CD8-positive, alpha-beta memory T cell (primary cell): Measurements from ENCODE around the gene SIMC1. TPM values are rescaled to one million over a fixed set of nuclear protein-coding genes. Genes with fewer than 3 reads are reported as not detected.
"Not testable (repeated sequence)": the region's sequence is repeated elsewhere in the genome, so short reads cannot be mapped to it uniquely, and the experiment has no call there.

Experiments used
- CTCF ChIA-PET: fragments of 350-600 bp; sonication (Branson Sonifier 250); formaldehyde crosslinking; loops from one replicate; lab custom pipeline; 2021; ENCODE audit warnings: antibody characterized with exemption; lab: Charles Lee
- POLR2A ChIA-PET: fragments of 350-600 bp; sonication (Branson Sonifier 250); formaldehyde crosslinking; loops from one replicate; lab custom pipeline; 2021; ENCODE audit warnings: antibody characterized with exemption; lab: Charles Lee
- DNase-seq, 5 donors: peaks; one replicate each; pipeline versions ENCODE4 v3.0.0 to v3.0.0-alpha.2; 2020 to 2022; ENCODE audit warnings: mixed read lengths in 1 of 5
- H3K27ac ChIP-seq: one replicate; pipeline ENCODE4 v1.7.0; 2013; ENCODE audit warnings: low read depth, mild to moderate bottlenecking, low read length, moderate library complexity
- H3K27me3 ChIP-seq: 2 replicates; pipeline ENCODE4 v1.7.0; 2013; ENCODE audit warnings: low read length, mild to moderate bottlenecking; ENCODE audit not compliant: insufficient read depth, poor library complexity, severe bottlenecking
- H3K36me3 ChIP-seq: 2 replicates; pipeline ENCODE4 v1.7.0; 2013; ENCODE audit warnings: mild to moderate bottlenecking, low read length, moderate library complexity; ENCODE audit not compliant: insufficient read depth
- H3K4me1 ChIP-seq: 2 replicates; pipeline ENCODE4 v1.7.0; 2013; ENCODE audit warnings: mild to moderate bottlenecking, low read length, moderate library complexity; ENCODE audit not compliant: insufficient read depth
- H3K4me3 ChIP-seq: 2 replicates; pipeline ENCODE4 v1.7.0; 2013; ENCODE audit warnings: mild to moderate bottlenecking, low read length
- H3K9me3 ChIP-seq: 2 replicates; pipeline ENCODE4 v1.7.0; 2013; ENCODE audit warnings: mild to moderate bottlenecking, low read length
- H3K27ac Mint-ChIP-seq, 8 donors: one replicate each; pipeline ENCODE4 v1.8.0; 2020 to 2021; ENCODE audit warnings: mixed read lengths in 8 of 8, mild to moderate bottlenecking in 6 of 8, inconsistent platforms in 3 of 8, moderate library complexity in 3 of 8
- H3K27me3 Mint-ChIP-seq, 2 donors: one replicate each; pipeline ENCODE4 v1.8.0; 2020 to 2021; ENCODE audit warnings: mixed read lengths in 2 of 2, mild to moderate bottlenecking in 1 of 2, moderate library complexity in 1 of 2
- H3K36me3 Mint-ChIP-seq, 3 donors: one replicate each; pipeline ENCODE4 v1.8.0; 2020 to 2021; ENCODE audit warnings: mixed read lengths in 3 of 3, inconsistent platforms in 1 of 3, mild to moderate bottlenecking in 1 of 3
- H3K4me1 Mint-ChIP-seq, 3 donors: one replicate each; pipeline ENCODE4 v1.8.0; 2020 to 2021; ENCODE audit warnings: mixed read lengths in 3 of 3, inconsistent platforms in 1 of 3, mild to moderate bottlenecking in 1 of 3
- H3K4me3 Mint-ChIP-seq, 7 donors: one replicate each; pipeline ENCODE4 v1.8.0; 2020 to 2021; ENCODE audit warnings: mixed read lengths in 7 of 7, mild to moderate bottlenecking in 6 of 7, moderate library complexity in 4 of 7, inconsistent platforms in 2 of 7
- H3K9me3 Mint-ChIP-seq, 5 donors: one replicate each; pipeline ENCODE4 v1.8.0; 2020 to 2022; ENCODE audit warnings: mixed read lengths in 5 of 5, mild to moderate bottlenecking in 3 of 5, moderate library complexity in 2 of 5, inconsistent platforms in 1 of 5
- polyA plus RNA-seq: library from polyadenylated mRNA; unstranded; fragments of 300-500 nt; fragmentation: Illumina TruSeq; gene quantifications from one replicate; pipeline ENCODE4 v1.2.3, GENCODE V29; 2021
- total RNA-seq, 2 experiments: library from RNA; stranded (reverse); gene quantifications; one replicate each; pipeline ENCODE4 v1.2.3, GENCODE V29; 2021

The SIMC1 gene
- total and polyA plus RNA-seq, 3 experiments from 2014 or later = 12.0 to 21.1 (median 20.5) TPM

DNA sequence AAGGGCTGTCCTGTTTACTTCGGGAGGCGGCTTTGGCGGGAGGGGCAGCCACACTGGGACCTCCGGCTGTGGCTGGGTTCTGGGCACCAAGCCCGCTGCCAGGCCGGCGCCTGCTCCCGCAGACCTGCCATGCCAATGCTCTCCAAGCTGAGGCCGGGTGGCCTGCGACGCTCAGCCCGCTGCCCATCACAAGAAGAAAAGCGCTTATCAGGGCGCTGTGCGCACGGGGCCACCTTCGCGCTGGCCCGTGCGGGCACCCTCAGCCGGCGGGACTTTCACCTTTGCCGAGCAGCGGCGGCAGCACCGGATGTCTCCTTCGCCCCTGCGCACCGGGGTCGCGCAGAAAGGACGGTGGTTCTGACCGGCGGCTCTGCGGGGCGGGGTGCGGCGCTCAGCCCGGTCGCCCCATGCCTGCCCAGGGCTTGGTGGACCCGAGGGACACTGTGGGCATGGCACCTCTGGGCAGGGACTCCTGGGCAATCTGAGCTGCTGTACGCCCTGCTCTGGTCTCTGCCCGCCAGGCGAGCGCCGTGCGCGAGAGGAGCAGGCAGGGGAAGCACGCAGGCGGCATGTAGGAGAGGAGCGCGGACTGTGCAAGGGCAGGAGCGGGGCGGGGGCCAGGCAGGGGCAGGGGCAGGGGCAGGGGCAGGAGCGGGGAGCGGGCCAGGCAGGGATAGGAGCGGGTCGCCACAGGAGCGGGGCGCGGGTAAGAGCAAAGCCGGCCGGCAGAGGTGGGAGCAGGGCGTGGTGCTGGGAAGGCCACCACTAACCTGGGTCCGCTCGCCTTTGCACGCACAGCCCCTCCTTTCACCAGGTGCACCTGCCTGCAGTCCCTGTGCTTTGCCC is 43.8 kb upstream of the SIMC1 start:
- H3K36me3 ChIP-seq, H3K36me3 Mint-ChIP-seq, H3K4me1 Mint-ChIP-seq, H3K9me3 Mint-ChIP-seq, H3K4me1 ChIP-seq, H3K4me3 ChIP-seq, H3K27me3 ChIP-seq, H3K27ac ChIP-seq, CTCF ChIA-PET, H3K9me3 ChIP-seq, H3K27ac Mint-ChIP-seq, DNase-seq: not testable (repeated sequence)
- Mint-ChIP-seq H3K4me3 (peak overlapping the region in 2 of 7 donors; percentile 32 to 52), H3K27me3 (peaks cover 9 to 11% of the 10 kb centered on the region in 2 donors)
- POLR2A ChIA-PET = interaction anchor here (0.5 kb wide), 1 partner anchor 811 kb away, joined by 3 read pairs; no protein-coding TSS in a partner anchor

DNA sequence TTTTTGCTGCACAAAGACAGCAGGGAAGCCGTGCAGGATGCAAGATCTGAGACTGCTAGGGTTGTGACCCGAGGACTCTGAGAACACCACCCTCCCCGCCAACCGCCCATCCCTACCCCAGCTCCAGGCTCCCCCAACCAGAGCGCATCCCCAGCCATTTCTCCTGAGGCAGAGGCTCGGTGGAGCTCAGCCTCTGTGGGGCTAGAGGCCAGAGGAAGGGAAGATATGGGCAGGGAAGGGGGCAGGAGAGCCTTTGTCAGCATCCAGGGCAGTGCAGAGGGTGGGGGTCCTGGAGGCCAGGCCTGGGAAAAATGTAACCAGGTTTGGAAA is 43.2 kb upstream of the SIMC1 start:
- H3K4me1 ChIP-seq, H3K4me3 ChIP-seq, H3K27ac ChIP-seq, H3K36me3 ChIP-seq, DNase-seq, H3K27ac Mint-ChIP-seq, H3K27me3 ChIP-seq, CTCF ChIA-PET, H3K4me3 Mint-ChIP-seq, POLR2A ChIA-PET, H3K9me3 Mint-ChIP-seq, H3K9me3 ChIP-seq, H3K36me3 Mint-ChIP-seq, H3K4me1 Mint-ChIP-seq: not testable (repeated sequence)
- H3K27me3 Mint-ChIP-seq = peaks cover 12 to 14% of the 10 kb centered on the region in 2 donors

DNA sequence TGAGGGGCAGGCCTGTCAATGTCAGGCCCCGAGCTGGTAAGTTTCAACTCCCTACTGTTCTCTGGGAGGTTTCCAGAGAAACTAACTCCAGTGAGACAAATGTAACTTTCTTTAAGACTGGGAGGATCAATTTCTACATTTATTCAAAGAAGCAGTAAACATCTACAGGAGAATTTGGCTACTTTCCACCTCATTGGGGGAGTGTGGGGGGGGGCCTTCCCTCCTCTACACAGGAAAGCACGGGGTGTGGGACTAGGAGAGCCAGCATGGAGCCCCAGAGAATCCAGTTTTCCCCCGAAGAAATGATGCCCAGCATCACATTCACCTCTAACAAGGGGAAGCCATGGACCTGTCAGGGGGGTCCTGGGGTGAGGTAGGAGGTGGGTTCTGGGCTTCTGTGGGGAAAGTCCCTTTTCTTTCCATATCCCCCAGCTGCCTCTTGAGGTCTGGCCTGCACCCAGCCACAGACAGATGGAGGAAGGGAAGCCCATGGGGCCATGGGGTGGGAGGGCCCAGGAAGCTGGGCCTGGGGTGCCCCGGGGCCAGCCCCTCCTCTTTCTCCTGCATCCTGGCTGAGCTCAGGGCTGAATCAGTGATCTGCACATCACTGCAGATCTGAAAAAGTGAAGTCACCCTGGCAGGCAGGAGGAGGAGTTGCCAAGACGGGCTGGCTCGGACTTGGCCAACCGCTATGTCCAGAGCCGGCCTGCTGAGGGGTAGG is 42.6 kb upstream of the SIMC1 start:
- POLR2A ChIA-PET = not testable (repeated sequence)

DNA sequence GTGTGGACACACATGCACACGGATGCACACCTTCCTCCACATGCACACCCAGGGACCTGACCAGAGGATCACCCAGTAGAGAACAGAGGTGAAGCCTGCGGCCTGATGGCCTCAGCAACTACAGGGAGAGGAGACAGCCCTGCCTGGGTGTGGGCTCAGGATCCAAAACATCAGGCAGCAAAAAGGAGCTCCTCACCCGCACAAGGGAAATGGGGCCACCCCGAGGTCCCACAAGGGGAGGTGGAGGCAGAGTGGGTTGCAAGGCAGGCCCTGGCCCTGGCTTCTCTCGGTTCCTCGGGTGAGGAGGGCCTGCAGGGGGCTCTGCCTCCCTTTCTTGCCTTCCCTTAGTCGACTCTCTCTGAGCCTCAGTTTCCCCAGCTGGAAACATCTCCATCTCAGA is 41.4 kb upstream of the SIMC1 start:
- H3K27me3 ChIP-seq, H3K4me3 ChIP-seq, H3K9me3 ChIP-seq, DNase-seq, H3K27ac ChIP-seq, H3K9me3 Mint-ChIP-seq, CTCF ChIA-PET, H3K4me3 Mint-ChIP-seq, H3K4me1 Mint-ChIP-seq, POLR2A ChIA-PET, H3K4me1 ChIP-seq, H3K36me3 ChIP-seq, H3K27ac Mint-ChIP-seq, H3K36me3 Mint-ChIP-seq: not testable (repeated sequence)
- H3K27me3 Mint-ChIP-seq = peaks cover 14 to 17% of the 10 kb centered on the region in 2 donors

More for the DNA sequence above, 42.6 kb upstream of the SIMC1 start:
- H3K4me1 Mint-ChIP-seq, H3K27me3 ChIP-seq, H3K27ac ChIP-seq, CTCF ChIA-PET, H3K36me3 Mint-ChIP-seq, H3K4me1 ChIP-seq, DNase-seq, H3K9me3 Mint-ChIP-seq, H3K4me3 ChIP-seq, H3K9me3 ChIP-seq, H3K4me3 Mint-ChIP-seq, H3K27ac Mint-ChIP-seq, H3K36me3 ChIP-seq: not testable (repeated sequence)
- H3K27me3 Mint-ChIP-seq = peaks cover 13 to 17% of the 10 kb centered on the region in 2 donors

DNA sequence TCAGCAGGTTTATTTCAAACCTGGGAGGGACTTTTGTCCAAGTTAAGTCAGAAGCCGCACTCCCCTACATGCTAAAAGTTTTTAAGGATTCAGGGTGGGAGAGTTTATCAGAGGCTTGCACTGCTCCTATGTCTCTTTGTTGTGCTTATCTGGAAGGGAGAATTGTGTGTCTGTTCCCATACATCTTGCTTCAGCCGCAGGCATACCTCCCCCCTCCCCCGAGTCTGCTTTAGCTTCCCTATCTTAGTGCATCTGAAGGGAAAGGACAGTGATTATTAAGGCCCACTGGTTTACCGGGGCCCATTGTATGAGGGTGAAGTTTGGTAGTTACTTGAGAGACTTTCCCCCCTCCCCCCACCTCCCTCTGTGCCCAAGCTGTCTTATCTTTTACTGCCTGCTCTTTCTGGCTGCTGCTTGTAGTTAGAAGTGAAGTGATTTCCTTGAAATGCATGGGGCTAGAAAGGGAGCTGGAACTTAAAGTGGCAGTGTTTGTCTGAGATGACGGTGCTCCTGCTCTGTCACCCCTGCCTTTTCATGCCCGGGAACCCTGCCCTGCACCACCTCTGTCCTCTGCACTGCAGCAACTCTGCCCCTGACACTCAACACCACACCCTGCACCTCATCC is 40.9 kb upstream of the SIMC1 start:
- H3K27ac Mint-ChIP-seq, H3K27me3 ChIP-seq, H3K4me3 ChIP-seq, H3K9me3 ChIP-seq, H3K27ac ChIP-seq, H3K9me3 Mint-ChIP-seq, H3K4me3 Mint-ChIP-seq, H3K36me3 Mint-ChIP-seq, H3K4me1 Mint-ChIP-seq, CTCF ChIA-PET, DNase-seq, H3K4me1 ChIP-seq, H3K36me3 ChIP-seq: not testable (repeated sequence)
- POLR2A ChIA-PET = interaction anchor here (0.7 kb wide), 1 partner anchor 28 kb away, joined by 10 read pairs; no protein-coding TSS in a partner anchor
- peaks cover 17 to 18% of the 10 kb centered on the region in 2 donors for H3K27me3 Mint-ChIP-seq

DNA sequence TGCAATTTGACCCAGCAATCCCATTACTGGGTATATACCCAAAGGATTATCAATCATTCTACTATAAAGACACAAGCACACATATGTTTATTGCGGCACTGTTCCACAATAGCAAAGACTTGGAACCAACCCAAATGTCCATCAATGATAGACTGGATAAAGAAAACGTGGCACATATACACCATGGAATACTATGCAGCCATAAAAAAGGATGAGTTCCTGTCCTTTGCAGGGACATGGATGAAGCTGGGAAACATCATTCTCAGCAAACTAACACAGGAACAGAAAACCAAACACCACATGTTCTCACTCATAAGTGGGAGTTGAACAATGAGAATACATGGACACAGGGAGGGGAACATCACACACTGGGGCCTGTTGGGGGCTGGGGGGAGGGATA is 39.9 kb upstream of the SIMC1 start:
- H3K4me3 Mint-ChIP-seq, POLR2A ChIA-PET, H3K27ac Mint-ChIP-seq, H3K4me1 ChIP-seq, H3K27me3 ChIP-seq, DNase-seq, CTCF ChIA-PET, H3K36me3 Mint-ChIP-seq, H3K9me3 ChIP-seq, H3K4me3 ChIP-seq, H3K36me3 ChIP-seq, H3K27ac ChIP-seq, H3K4me1 Mint-ChIP-seq, H3K9me3 Mint-ChIP-seq: not testable (repeated sequence)
- peaks cover 17 to 21% of the 10 kb centered on the region in 2 donors for H3K27me3 Mint-ChIP-seq

DNA sequence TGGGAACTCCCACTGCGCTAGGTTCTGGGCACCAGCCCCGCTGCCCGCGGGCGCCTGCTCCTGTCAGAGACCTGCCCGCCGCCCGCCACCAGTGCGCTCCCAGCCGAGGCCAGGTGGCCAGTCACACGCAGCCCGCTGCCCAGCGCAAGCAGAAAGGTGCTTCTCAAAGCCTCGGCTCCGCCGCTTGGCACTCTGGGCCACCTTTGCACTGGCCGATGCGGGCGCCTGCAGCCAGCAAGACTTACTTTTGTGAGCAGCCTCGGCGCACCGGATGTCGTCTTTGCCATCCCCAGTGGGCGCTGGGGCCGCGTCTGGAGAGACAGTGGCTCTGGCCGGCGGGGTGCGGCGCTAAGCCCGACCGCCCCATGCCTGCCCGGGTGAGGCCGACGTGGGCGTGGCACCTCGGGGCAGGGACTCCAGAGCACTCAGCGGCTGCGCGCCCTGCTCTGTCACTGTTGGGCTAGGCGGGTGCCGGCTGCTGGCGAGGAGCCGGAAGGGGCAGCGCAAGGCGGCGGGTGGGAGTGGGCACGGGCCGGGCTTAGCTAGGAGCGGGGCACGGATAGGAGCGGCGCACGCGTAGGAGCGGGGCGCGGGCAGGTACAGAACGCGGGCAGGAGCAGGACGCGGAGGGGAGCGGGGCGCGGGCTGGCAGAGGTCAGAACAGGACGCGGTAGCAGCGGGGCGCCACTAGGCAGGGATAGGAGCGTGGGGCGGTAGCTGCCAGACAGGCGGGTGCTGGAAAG is 39.1 kb upstream of the SIMC1 start:
- peak overlapping the region in 4 of 7 donors; percentile 54 to 74 (median 64) for H3K4me3 Mint-ChIP-seq
- H3K36me3 ChIP-seq, H3K4me1 Mint-ChIP-seq, CTCF ChIA-PET, H3K9me3 Mint-ChIP-seq, H3K9me3 ChIP-seq, H3K36me3 Mint-ChIP-seq, H3K27me3 ChIP-seq, H3K4me3 ChIP-seq, H3K27ac ChIP-seq, H3K4me1 ChIP-seq, H3K27ac Mint-ChIP-seq, POLR2A ChIA-PET: not testable (repeated sequence)
- peak in 2 of 5 donors; percentile 2 to 22 for DNase-seq
- peaks cover 19 to 21% of the 10 kb centered on the region in 2 donors for H3K27me3 Mint-ChIP-seq
